Adrenal gland (tissue), 12 donors: ENCODE results near the gene MYOCD. TPM values are rescaled to one million over a fixed set of nuclear protein-coding genes. Genes with fewer than 3 reads are reported as not detected.
A peak's percentile ranks its signal among the peaks of the same experiment; 100 is the strongest.

ENCODE experiments used
- DNase-seq, 7 donors: peaks; one replicate each; pipeline ENCODE4 v3.0.0-alpha.2; 2019 to 2020
- H3K27ac ChIP-seq, 5 donors: fragments of 200-600 bp; sonication (generic) in 4 of 5; 1 replicate in 3 of 5; 2 replicates in 2 of 5; pipeline versions ENCODE4 v1.5.1 to v1.8.0; 2016 to 2020; ENCODE audit warnings: mild to moderate bottlenecking in 1 of 5
- H3K27me3 ChIP-seq: fragments of 200-600 bp; 2 replicates; pipeline ENCODE4 v1.8.0; 2021
- H3K36me3 ChIP-seq, 2 donors: fragments of 200-600 bp; replicated peaks in 1 of 2; 1 replicate in 1 of 2; 2 replicates in 1 of 2; pipeline versions ENCODE4 v1.5.1 to v1.8.0; 2018 to 2022
- H3K4me1 ChIP-seq, 2 donors: fragments of 200-600 bp; replicated peaks in 1 of 2; 1 replicate in 1 of 2; 2 replicates in 1 of 2; pipeline versions ENCODE4 v1.5.1 to v1.8.0; 2018 to 2021
- H3K4me3 ChIP-seq, 4 donors: fragments of 200-600 bp; sonication (generic) in 3 of 4; one replicate each; pipeline ENCODE4 v1.5.1; 2016 to 2018
- H3K9me3 ChIP-seq, 3 donors: fragments of 200-600 bp; sonication (generic) in 1 of 3; replicated peaks in 1 of 3; 1 replicate in 2 of 3; 2 replicates in 1 of 3; pipeline versions ENCODE4 v1.5.1 to v1.8.0; 2016 to 2021
- CTCF ChIP-seq, 6 experiments: fragments of 450-650 bp in 4 of 6; fragments of 200-600 bp in 2 of 6; sonication (generic) in 1 of 6; IDR thresholded peaks; 1 replicate in 5 of 6; 2 replicates in 1 of 6; pipeline versions ENCODE4 v1.5.1 to v1.8.0; 2016 to 2021; ENCODE audit warnings: antibody characterized with exemption in 6 of 6, mild to moderate bottlenecking in 2 of 6, moderate library complexity in 1 of 6
- POLR2A ChIP-seq, 2 donors: fragments of 450-650 bp; IDR thresholded peaks; one replicate each; pipeline ENCODE4 v1.6.1; 2017; ENCODE audit warnings: antibody characterized with exemption in 2 of 2, mild to moderate bottlenecking in 2 of 2, moderate library complexity in 1 of 2
- WGBS, 4 donors: extraction: QIAGEN DNeasy Blood & Tissue Kit in 2 of 4; methylation state at CpG; one replicate each; pipeline versions ENCODE4 v1.1.5 to v1.1.7; 2013 to 2017; 5-methylcytosine and 5-hydroxymethylcytosine counted together
- intact Hi-C, 2 donors: fragments of 100-400 bp; cut with DNase I; formaldehyde crosslinking; loops; one replicate each; pipeline versions ENCODE4 v1.14.1 to v1.15.0; 2022 to 2023
- polyA plus RNA-seq, 3 donors: library from polyadenylated mRNA; stranded (reverse); fragments of 200-250 nt in 2 of 3; fragments of 350-450 nt in 1 of 3; fragmentation: Illumina TruSeq in 1 of 3; extraction: RNeasy Lipid Tissue Mini Kit (QIAGEN cat#74804) in 1 of 3; gene quantifications; one replicate each; pipeline ENCODE4 v1.2.3, GENCODE V29; 2013 to 2014
- total RNA-seq, 9 donors: library from RNA; depleted of rRNA in 4 of 9; stranded (reverse); fragments of >200 nt in 4 of 9; fragments of 120-200 nt in 1 of 9; fragmentation: NEBNext Ultra II Directional in 1 of 9; extraction: Animal tissue kit (Norgen Biotek cat#: 25700) in 1 of 9; gene quantifications; one replicate each; pipeline versions ENCODE4 v1.1.0 to v1.2.4, GENCODE V29; 2013 to 2023
- donor health status: healthy with polysubstance abuse.
- donor health status: Bipolar disorder and iron deficiency.
- donor health status: DM: yes; HTN: yes; CAD: no.
- donor health status: DM: no; HTN: no; CAD: no.
- donor health status: DM: no; HTN: no; CAD: no.
- donor health status: DM: yes; HTN: yes; CAD: no.

Gene MYOCD
- total and polyA plus RNA-seq, 12 donors, result 0.18 to 4.3 (median 0.97) TPM

GRCh38 chr17:12683299-12683698, 17.6 kb downstream of the MYOCD start:
- TF ChIP-seq CTCF (IDR thresholded peaks at IDR 0.05) (no peak), POLR2A (IDR thresholded peaks at IDR 0.05) (no peak)
- intact Hi-C loops, result no loop called here
- no peak for DNase-seq
- H3K27ac ChIP-seq, result no peak overlapping the region
- 71 to 75% (median 74%) methylated on average over 10 of the region's 10 CpGs for WGBS, 4 donors
- H3K36me3 ChIP-seq, result no peaks in the 10 kb centered on the region
- H3K4me1 ChIP-seq, result no peaks in the 10 kb centered on the region
- no peaks in the 10 kb centered on the region for H3K9me3 ChIP-seq
- no peaks in the 10 kb centered on the region for H3K27me3 ChIP-seq
- no peak overlapping the region for H3K4me3 ChIP-seq

- Histone ChIP-seq H3K4me1 (no peaks in the 10 kb centered on the region), H3K27ac (no peak overlapping the region)
- 75 to 83% (median 81%) methylated on average over 1 of the region's 1 CpG for WGBS, 4 donors
Observed at GRCh38 chr17:12686486-12686885, 20.8 kb downstream of the MYOCD start.

GRCh38 chr17:12688382-12688781, 22.7 kb downstream of the MYOCD start:
- Histone ChIP-seq H3K27ac (no peak overlapping the region), H3K36me3 (no peaks in the 10 kb centered on the region), H3K9me3 (no peaks in the 10 kb centered on the region), H3K4me1 (no peaks in the 10 kb centered on the region), H3K4me3 (no peak overlapping the region), H3K27me3 (no peaks in the 10 kb centered on the region)
- intact Hi-C loops, result no loop called here
- no peak for DNase-seq
- 69 to 75% (median 73%) methylated on average over 3 of the region's 3 CpGs for WGBS, 4 donors
- TF ChIP-seq CTCF (IDR thresholded peaks at IDR 0.05), result no peak
- no peak for TF ChIP-seq POLR2A (IDR thresholded peaks at IDR 0.05)

More at GRCh38 chr17:12686486-12686885, 20.8 kb downstream of the MYOCD start:
- Histone ChIP-seq H3K36me3 (no peaks in the 10 kb centered on the region), H3K27me3 (no peaks in the 10 kb centered on the region), H3K4me3 (no peak overlapping the region), H3K9me3 (no peaks in the 10 kb centered on the region)
- DNase-seq, result no peak
- intact Hi-C loops, result no loop called here
- TF ChIP-seq CTCF (IDR thresholded peaks at IDR 0.05) (no peak), POLR2A (IDR thresholded peaks at IDR 0.05) (no peak)

- no peaks in the 10 kb centered on the region for H3K27me3 ChIP-seq
- H3K4me3 ChIP-seq, result no peak overlapping the region
- H3K27ac ChIP-seq, result peak overlapping the region in 1 of 5 donors; percentile 1
- TF ChIP-seq CTCF (IDR thresholded peaks at IDR 0.05) (no peak), POLR2A (IDR thresholded peaks at IDR 0.05) (no peak)
- no peaks in the 10 kb centered on the region for H3K9me3 ChIP-seq
- no peaks in the 10 kb centered on the region for H3K36me3 ChIP-seq
- DNase-seq, result no peak
- intact Hi-C loops, result no loop called here
- H3K4me1 ChIP-seq, result no peaks in the 10 kb centered on the region
- 66 to 71% (median 70%) methylated on average over 6 of the region's 6 CpGs for WGBS, 4 donors
Observed at GRCh38 chr17:12691173-12691572, 25.5 kb downstream of the MYOCD start.
